ENCODE measurements around the gene NTF3.

The NTF3 gene

GRCh38 chr12:5499566-5500330 is 67.8 kb downstream of the NTF3 start:
- Mint-ChIP-seq H3K27ac (no peak overlapping the region), H3K36me3 (ENCODE audit: low read depth) (no peaks in the 10 kb centered on the region), H3K9me3 (no peaks in the 10 kb centered on the region), H3K27me3 (ENCODE audit: low read depth) (peaks cover 9% of the 10 kb centered on the region), H3K4me3 (no peak overlapping the region), H3K4me1 (ENCODE audit: low read depth) (no peaks in the 10 kb centered on the region)

- Mint-ChIP-seq H3K36me3 (ENCODE audit: low read depth) (no peaks in the 10 kb centered on the region), H3K4me3 (no peak overlapping the region), H3K27me3 (ENCODE audit: low read depth) (peaks cover 9% of the 10 kb centered on the region), H3K27ac (no peak overlapping the region), H3K9me3 (no peaks in the 10 kb centered on the region), H3K4me1 (ENCODE audit: low read depth) (no peaks in the 10 kb centered on the region)
Measured at GRCh38 chr12:5500331-5500659, 68.4 kb downstream of the NTF3 start.

- H3K9me3 Mint-ChIP-seq: no peaks in the 10 kb centered on the region
Measured at GRCh38 chr12:5503774-5504173, 71.9 kb downstream of the NTF3 start.

GRCh38 chr12:5505116-5505515 is 73.2 kb downstream of the NTF3 start:
- no peak overlapping the region for H3K27ac Mint-ChIP-seq

More at GRCh38 chr12:5503774-5504173, 71.9 kb downstream of the NTF3 start:
- no peaks in the 10 kb centered on the region for H3K4me1 Mint-ChIP-seq (ENCODE audit: low read depth)
- H3K27ac Mint-ChIP-seq: no peak overlapping the region
- no peaks in the 10 kb centered on the region for H3K36me3 Mint-ChIP-seq (ENCODE audit: low read depth)
- peaks cover 9% of the 10 kb centered on the region for H3K27me3 Mint-ChIP-seq (ENCODE audit: low read depth)
- H3K4me3 Mint-ChIP-seq: no peak overlapping the region

GRCh38 chr12:5505751-5506150 is 73.8 kb downstream of the NTF3 start:
- Mint-ChIP-seq H3K27ac (no peak overlapping the region), H3K9me3 (no peaks in the 10 kb centered on the region), H3K27me3 (ENCODE audit: low read depth) (peaks cover 9% of the 10 kb centered on the region), H3K36me3 (ENCODE audit: low read depth) (no peaks in the 10 kb centered on the region), H3K4me1 (ENCODE audit: low read depth) (no peaks in the 10 kb centered on the region), H3K4me3 (no peak overlapping the region)

More at GRCh38 chr12:5505116-5505515, 73.2 kb downstream of the NTF3 start:
- Mint-ChIP-seq H3K36me3 (ENCODE audit: low read depth) (no peaks in the 10 kb centered on the region), H3K4me1 (ENCODE audit: low read depth) (no peaks in the 10 kb centered on the region), H3K4me3 (no peak overlapping the region), H3K27me3 (ENCODE audit: low read depth) (peaks cover 9% of the 10 kb centered on the region), H3K9me3 (no peaks in the 10 kb centered on the region)

GRCh38 chr12:5506295-5506694 is 74.4 kb downstream of the NTF3 start:
- H3K4me1 Mint-ChIP-seq (ENCODE audit: low read depth): no peaks in the 10 kb centered on the region
- peaks cover 13% of the 10 kb centered on the region for H3K27me3 Mint-ChIP-seq (ENCODE audit: low read depth)
- no peaks in the 10 kb centered on the region for H3K9me3 Mint-ChIP-seq
- H3K36me3 Mint-ChIP-seq (ENCODE audit: low read depth): no peaks in the 10 kb centered on the region
- no peak overlapping the region for H3K4me3 Mint-ChIP-seq
- H3K27ac Mint-ChIP-seq: no peak overlapping the region

- Mint-ChIP-seq H3K36me3 (ENCODE audit: low read depth) (no peaks in the 10 kb centered on the region), H3K27ac (no peak overlapping the region), H3K27me3 (ENCODE audit: low read depth) (peaks cover 9% of the 10 kb centered on the region), H3K4me1 (ENCODE audit: low read depth) (no peaks in the 10 kb centered on the region), H3K9me3 (no peaks in the 10 kb centered on the region), H3K4me3 (no peak overlapping the region)
Measured at GRCh38 chr12:5506821-5507231, 74.9 kb downstream of the NTF3 start.

GRCh38 chr12:5507401-5507935 is 75.6 kb downstream of the NTF3 start:
- H3K4me1 Mint-ChIP-seq (ENCODE audit: low read depth): no peaks in the 10 kb centered on the region
- H3K27ac Mint-ChIP-seq: no peak overlapping the region
- H3K27me3 Mint-ChIP-seq (ENCODE audit: low read depth): peaks cover 9% of the 10 kb centered on the region
- no peak overlapping the region for H3K4me3 Mint-ChIP-seq
- no peaks in the 10 kb centered on the region for H3K9me3 Mint-ChIP-seq
- no peaks in the 10 kb centered on the region for H3K36me3 Mint-ChIP-seq (ENCODE audit: low read depth)

GRCh38 chr12:5507944-5508343 is 76.0 kb downstream of the NTF3 start:
- H3K36me3 Mint-ChIP-seq (ENCODE audit: low read depth): no peaks in the 10 kb centered on the region
- H3K4me3 Mint-ChIP-seq: no peak overlapping the region
- H3K9me3 Mint-ChIP-seq: no peaks in the 10 kb centered on the region
- no peak overlapping the region for H3K27ac Mint-ChIP-seq
- peaks cover 9% of the 10 kb centered on the region for H3K27me3 Mint-ChIP-seq (ENCODE audit: low read depth)
- no peaks in the 10 kb centered on the region for H3K4me1 Mint-ChIP-seq (ENCODE audit: low read depth)

GRCh38 chr12:5509102-5509501 is 77.2 kb downstream of the NTF3 start:
- Mint-ChIP-seq H3K27me3 (ENCODE audit: low read depth) (peaks cover 4% of the 10 kb centered on the region), H3K36me3 (ENCODE audit: low read depth) (no peaks in the 10 kb centered on the region), H3K9me3 (no peaks in the 10 kb centered on the region), H3K4me3 (no peak overlapping the region), H3K4me1 (ENCODE audit: low read depth) (no peaks in the 10 kb centered on the region), H3K27ac (no peak overlapping the region)

GRCh38 chr12:5509557-5509956 is 77.6 kb downstream of the NTF3 start:
- H3K27me3 Mint-ChIP-seq (ENCODE audit: low read depth): peaks cover 4% of the 10 kb centered on the region
- no peaks in the 10 kb centered on the region for H3K4me1 Mint-ChIP-seq (ENCODE audit: low read depth)
- H3K9me3 Mint-ChIP-seq: no peaks in the 10 kb centered on the region
- no peak overlapping the region for H3K4me3 Mint-ChIP-seq
- no peak overlapping the region for H3K27ac Mint-ChIP-seq
- no peaks in the 10 kb centered on the region for H3K36me3 Mint-ChIP-seq (ENCODE audit: low read depth)

- Mint-ChIP-seq H3K4me3 (no peak overlapping the region), H3K27me3 (ENCODE audit: low read depth) (peaks cover 4% of the 10 kb centered on the region), H3K9me3 (no peaks in the 10 kb centered on the region), H3K27ac (no peak overlapping the region), H3K36me3 (ENCODE audit: low read depth) (no peaks in the 10 kb centered on the region), H3K4me1 (ENCODE audit: low read depth) (no peaks in the 10 kb centered on the region)
Measured at GRCh38 chr12:5510251-5510805, 78.4 kb downstream of the NTF3 start.

GRCh38 chr12:5511256-5511643 is 79.3 kb downstream of the NTF3 start:
- H3K36me3 Mint-ChIP-seq (ENCODE audit: low read depth): no peaks in the 10 kb centered on the region

GRCh38 chr12:5511644-5512600 is 80.0 kb downstream of the NTF3 start:
- Mint-ChIP-seq H3K27ac (no peak overlapping the region), H3K4me1 (ENCODE audit: low read depth) (no peaks in the 10 kb centered on the region), H3K4me3 (no peak overlapping the region), H3K27me3 (ENCODE audit: low read depth) (peaks cover 4% of the 10 kb centered on the region), H3K36me3 (ENCODE audit: low read depth) (no peaks in the 10 kb centered on the region), H3K9me3 (no peaks in the 10 kb centered on the region)

More at GRCh38 chr12:5511256-5511643, 79.3 kb downstream of the NTF3 start:
- Mint-ChIP-seq H3K27ac (no peak overlapping the region), H3K4me1 (ENCODE audit: low read depth) (no peaks in the 10 kb centered on the region), H3K27me3 (ENCODE audit: low read depth) (peaks cover 4% of the 10 kb centered on the region), H3K4me3 (no peak overlapping the region), H3K9me3 (no peaks in the 10 kb centered on the region)
